Activated T-cell treated with anti-CD3 and anti-CD28 coated beads for 4 hours (primary cell): ENCODE data around the gene ZNF879.

Experiments
- DNase-seq: peaks from one replicate; pipeline ENCODE4 v3.0.0-alpha.2; 2020

The ZNF879 gene

GRCh38 chr5:179023528-179024189 lies at the start of gene ZNF879:
Gene ZNF879 (plus strand): TSS chr5:179023804. CDS start chr5:179025005, 1,201 bp downstream.
- DNase-seq, result peak; percentile 90

- DNase-seq, result no peak
Measured at GRCh38 chr5:178981381-178981780, 42.2 kb upstream of the ZNF879 start.

- DNase-seq, result no peak
Measured at GRCh38 chr5:178982941-178983340, 40.7 kb upstream of the ZNF879 start.

- DNase-seq, result no peak
Measured at GRCh38 chr5:178983728-178984127, 39.9 kb upstream of the ZNF879 start.

GRCh38 chr5:178984145-178985072 lies 39.2 kb upstream of the ZNF879 start:
- DNase-seq, result no peak

GRCh38 chr5:178986326-178986960 lies 37.2 kb upstream of the ZNF879 start:
- no peak for DNase-seq

- DNase-seq, result no peak
Measured at GRCh38 chr5:178988436-178989220, 35.0 kb upstream of the ZNF879 start.

GRCh38 chr5:178989311-178989710 lies 34.3 kb upstream of the ZNF879 start:
- no peak for DNase-seq

- no peak for DNase-seq
Measured at GRCh38 chr5:178990491-178990890, 33.1 kb upstream of the ZNF879 start.

GRCh38 chr5:178991190-178992145 lies 32.1 kb upstream of the ZNF879 start:
- no peak for DNase-seq

- DNase-seq, result no peak
Measured at GRCh38 chr5:178992291-178992895, 31.2 kb upstream of the ZNF879 start.

- DNase-seq, result no peak
Measured at GRCh38 chr5:178993236-178993765, 30.3 kb upstream of the ZNF879 start.

- no peak for DNase-seq
Measured at GRCh38 chr5:178993955-178994579, 29.5 kb upstream of the ZNF879 start.

GRCh38 chr5:178994580-178995340 lies 28.8 kb upstream of the ZNF879 start, which contains the start of gene GRM6:
Gene GRM6 (minus strand): TSS chr5:178995320. CDS start chr5:178994944, 376 bp downstream.
- DNase-seq, result no peak

- no peak for DNase-seq
Measured at GRCh38 chr5:178995341-178995690, 28.3 kb upstream of the ZNF879 start.

GRCh38 chr5:178996156-178996555 lies 27.4 kb upstream of the ZNF879 start:
- DNase-seq, result no peak

- DNase-seq, result no peak
Measured at GRCh38 chr5:178997191-178997590, 26.4 kb upstream of the ZNF879 start.

GRCh38 chr5:178998441-178998840 lies 25.2 kb upstream of the ZNF879 start:
- no peak for DNase-seq

GRCh38 chr5:179006564-179006963 lies 17.0 kb upstream of the ZNF879 start:
- no peak for DNase-seq

- no peak for DNase-seq
Measured at GRCh38 chr5:179008667-179009066, 14.9 kb upstream of the ZNF879 start.
